IMR-90 (cell line): ENCODE data around the gene STT3A. TPM values are rescaled to one million over a fixed set of nuclear protein-coding genes. Genes with fewer than 3 reads are reported as not detected.

Experiments
- ATAC-seq: fragments of 200-7000 bp; cut with Tn5 transposase; 2 replicates; pipeline ENCODE4 v1.9.1; 2020; ENCODE audit warnings: low read depth, mild to moderate bottlenecking, moderate library complexity
- BruUV-seq: library from RNA; stranded (reverse); fragments of 400-500 nt; replicated peaks from 2 replicates; lab custom pipeline; 2021; lab: Mats Ljungman, UMichigan
- CTCF ChIA-PET: fragments of 300-600 bp; formaldehyde crosslinking; extraction: SDS; loops from one replicate; lab custom pipeline; 2021; ENCODE audit warnings: antibody characterized with exemption; lab: Yijun Ruan, JAX
- POLR2A ChIA-PET: fragments of 300-600 bp; sonication (Branson Sonifier 250); formaldehyde crosslinking; loops from one replicate; lab custom pipeline; 2022; ENCODE audit warnings: antibody characterized with exemption; ENCODE audit not compliant: unreplicated experiment; lab: Charles Lee
- DNase-seq: peaks from one replicate; pipeline ENCODE4 v3.0.0; 2013
- H2AFZ ChIP-seq: replicated peaks from 2 replicates; pipeline ENCODE3; 2013; ENCODE audit warnings: low read length, mild to moderate bottlenecking; ENCODE audit not compliant: poor library complexity
- H2AK5ac ChIP-seq: 2 replicates; pipeline ENCODE4 v1.6.1; 2013; ENCODE audit warnings: low read depth, low read length, inconsistent platforms
- H2AK9ac ChIP-seq: replicated peaks from 2 replicates; pipeline ENCODE3; 2013; ENCODE audit warnings: mild to moderate bottlenecking, low read depth, low read length, moderate library complexity; ENCODE audit not compliant: poor library complexity
- H2BK120ac ChIP-seq: 2 replicates; pipeline ENCODE4 v1.6.1; 2013; ENCODE audit warnings: low read depth, low read length, inconsistent platforms
- H2BK15ac ChIP-seq: 3 replicates; pipeline ENCODE4 v1.6.1; 2013; ENCODE audit warnings: low read depth, low read length, inconsistent platforms
- H2BK20ac ChIP-seq: 2 replicates; pipeline ENCODE4 v1.6.1; 2013; ENCODE audit warnings: low read depth, mild to moderate bottlenecking, inconsistent platforms, low read length, moderate library complexity
- H2BK5ac ChIP-seq: 2 replicates; pipeline ENCODE4 v1.6.1; 2013; ENCODE audit warnings: mild to moderate bottlenecking, low read depth, low read length, inconsistent platforms; ENCODE audit not compliant: poor library complexity, severe bottlenecking
- H3K14ac ChIP-seq: replicated peaks from 2 replicates; pipeline ENCODE4 v1.6.1; 2013; ENCODE audit warnings: low read depth, low read length, inconsistent platforms
- H3K18ac ChIP-seq: 2 replicates; pipeline ENCODE4 v1.6.1; 2013; ENCODE audit warnings: low read depth, low read length, control low read depth
- H3K23ac ChIP-seq: 2 replicates; pipeline ENCODE4 v1.6.1; 2013; ENCODE audit warnings: low read depth, low read length, inconsistent platforms
- H3K27ac ChIP-seq: 2 replicates; pipeline ENCODE4 v1.5.1; 2013; ENCODE audit warnings: mild to moderate bottlenecking, control low read depth, low read length; ENCODE audit not compliant: insufficient read depth
- H3K27me3 ChIP-seq: 2 replicates; pipeline ENCODE4 v1.6.1; 2013; ENCODE audit warnings: low read length; ENCODE audit not compliant: control insufficient read depth, insufficient read depth
- H3K36me3 ChIP-seq: 2 replicates; pipeline ENCODE4 v1.6.1; 2013; ENCODE audit warnings: low read length, mixed read lengths; ENCODE audit not compliant: control insufficient read depth, insufficient read depth
- H3K4ac ChIP-seq: 2 replicates; pipeline ENCODE4 v1.6.1; 2013; ENCODE audit warnings: low read depth, low read length, inconsistent platforms
- H3K4me1 ChIP-seq: 2 replicates; pipeline ENCODE4 v1.6.1; 2013; ENCODE audit warnings: low read length, mixed read lengths; ENCODE audit not compliant: control insufficient read depth, insufficient read depth
- H3K4me2 ChIP-seq: 2 replicates; pipeline ENCODE4 v1.6.1; 2013; ENCODE audit warnings: low read depth, mild to moderate bottlenecking, control low read depth, low read length, moderate library complexity
- H3K4me3 ChIP-seq: 2 replicates; pipeline ENCODE4 v1.5.1; 2013; ENCODE audit warnings: low read depth, mild to moderate bottlenecking, control low read depth, low read length, moderate library complexity; ENCODE audit not compliant: insufficient read depth
- H3K56ac ChIP-seq: 2 replicates; pipeline ENCODE4 v1.6.1; 2013; ENCODE audit warnings: low read length, inconsistent platforms; ENCODE audit not compliant: insufficient read depth; ENCODE audit errors: extremely low read depth
- H3K79me1 ChIP-seq, 2 experiments: 2 replicates each; pipeline ENCODE4 v1.6.1; 2013; ENCODE audit warnings: low read length in 2 of 2, inconsistent platforms in 1 of 2, low read depth in 1 of 2
- H3K9ac ChIP-seq: 2 replicates; pipeline ENCODE4 v1.6.1; 2013; ENCODE audit warnings: low read depth, low read length, control low read depth
- H3K9me1 ChIP-seq: 2 replicates; pipeline ENCODE4 v1.6.1; 2013; ENCODE audit warnings: low read length, inconsistent platforms; ENCODE audit not compliant: insufficient read depth
- H3K9me3 ChIP-seq: 2 replicates; pipeline ENCODE4 v1.6.1; 2013; ENCODE audit warnings: low read length; ENCODE audit not compliant: control insufficient read depth, insufficient read depth
- H4K20me1 ChIP-seq: 2 replicates; pipeline ENCODE4 v1.6.1; 2013; ENCODE audit warnings: low read length, inconsistent platforms; ENCODE audit not compliant: insufficient read depth
- H4K5ac ChIP-seq: 2 replicates; pipeline ENCODE4 v1.6.1; 2013; ENCODE audit warnings: mild to moderate bottlenecking, low read depth, low read length, control low read depth
- H4K8ac ChIP-seq, 2 experiments: 2 replicates each; pipeline ENCODE4 v1.6.1; 2013; ENCODE audit warnings: low read depth in 2 of 2, low read length in 2 of 2, control low read depth in 1 of 2, inconsistent platforms in 1 of 2
- H4K91ac ChIP-seq: 2 replicates; pipeline ENCODE4 v1.6.1; 2013; ENCODE audit warnings: low read depth, low read length, inconsistent platforms; ENCODE audit not compliant: insufficient read depth
- CEBPB ChIP-seq: IDR thresholded peaks from 2 replicates; pipeline ENCODE4 v1.6.1; 2012; ENCODE audit warnings: low read depth, low read length, improper control_type of control experiment
- CHD1 ChIP-seq: IDR thresholded peaks from 2 replicates; pipeline ENCODE4 v1.6.1; 2012; ENCODE audit warnings: low read depth, low read length, improper control_type of control experiment
- MAZ ChIP-seq: IDR thresholded peaks from 2 replicates; pipeline ENCODE4 v1.6.1; 2012; ENCODE audit warnings: low read depth, mild to moderate bottlenecking, low read length, improper control_type of control experiment, moderate library complexity, borderline replicate concordance
- MXI1 ChIP-seq: IDR thresholded peaks from 2 replicates; pipeline ENCODE4 v1.6.1; 2012; ENCODE audit warnings: low read depth, mild to moderate bottlenecking, low read length, moderate library complexity, borderline replicate concordance
- POLR2A ChIP-seq: IDR thresholded peaks from 2 replicates; pipeline ENCODE4 v1.6.1; 2012; ENCODE audit warnings: mild to moderate bottlenecking, low read depth, low read length
- RCOR1 ChIP-seq: IDR thresholded peaks from 2 replicates; pipeline ENCODE4 v1.6.1; 2012; ENCODE audit warnings: mild to moderate bottlenecking, low read length, improper control_type of control experiment; ENCODE audit not compliant: insufficient replicate concordance
- WGBS, 2 experiments: methylation state at CpG; one replicate each; pipeline versions ENCODE4 v1.1.5 to v1.1.7; 2013; ENCODE audit warnings: missing lambda C conversion rate in 2 of 2; ENCODE audit not compliant: insufficient read length in 1 of 2; ENCODE audit errors: extremely low coverage in 2 of 2; 5-methylcytosine and 5-hydroxymethylcytosine counted together
- dilution Hi-C: fragments of 300-500 bp; cut with HindIII; formaldehyde crosslinking; loops from one replicate; pipeline ENCODE4 v1.14.3; 2018; ENCODE audit warnings: low sequenced_read_pairs; ENCODE audit not compliant: unreplicated experiment
- in situ Hi-C: fragments of 300-500 bp; cut with MboI; formaldehyde crosslinking; loops from 3 replicates; pipeline ENCODE4 v1.14.3; 2019; ENCODE audit warnings: low sequenced_read_pairs, inconsistent platforms, mixed read lengths
- intact Hi-C: fragments of 100-400 bp; cut with micrococcal nuclease; formaldehyde crosslinking; loops from 2 replicates; pipeline ENCODE4 v1.10.0; 2022
- polyA plus RNA-seq, 3 experiments: library from polyadenylated mRNA; depleted of rRNA; stranded (reverse); fragments of >200 nt; gene quantifications; 2 replicates each; pipeline ENCODE4 v1.2.3, GENCODE V29; 2012; ENCODE audit warnings: low replicate concordance in 1 of 3
- total RNA-seq: library from RNA; depleted of rRNA; stranded (reverse); fragments of >200 nt; gene quantifications from 2 replicates; pipeline ENCODE4 v1.2.3, GENCODE V29; 2012
- TF ChIP-seq, protein P1 (sequence below): fragments of 150-350 bp; IDR thresholded peaks from 2 replicates; pipeline ENCODE4 v1.6.1; 2016; ENCODE audit warnings: low read depth, mild to moderate bottlenecking, low read length, moderate library complexity, borderline replicate concordance
- TF ChIP-seq, protein P2 (sequence below): fragments of 150-350 bp; IDR thresholded peaks from 2 replicates; pipeline ENCODE4 v1.6.1; 2017; ENCODE audit warnings: mild to moderate bottlenecking, antibody characterized with exemption, low read length, low read depth

Gene STT3A
- total and polyA plus RNA-seq, 2 of the 4 experiments (the other 2 are of a cell fraction): 180 to 387 TPM

DNA sequence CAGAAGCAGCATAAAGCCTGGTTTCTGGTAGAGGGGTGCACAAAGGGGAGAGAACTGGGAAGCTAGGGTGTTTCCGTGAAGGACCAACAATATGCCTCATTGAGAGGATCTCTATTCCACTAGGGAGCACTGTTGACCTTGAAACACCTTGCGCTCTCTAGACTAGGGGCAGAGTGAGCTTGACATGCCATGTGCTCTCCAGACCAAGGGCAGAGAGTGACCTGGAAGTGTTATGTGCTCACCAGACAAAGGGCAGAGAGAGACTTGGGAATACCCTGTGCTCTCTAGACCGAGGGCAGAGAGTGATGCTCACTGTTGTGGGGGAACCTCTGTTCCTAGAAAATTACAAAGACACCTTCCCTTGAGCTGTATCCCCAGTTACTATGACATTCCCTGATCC, 38.6 kb upstream of the STT3A start:
- no peaks in the 10 kb centered on the region for H3K36me3 ChIP-seq
- no TSS peak for BruUV-seq
- no peak overlapping the region for H3K18ac ChIP-seq
- in situ Hi-C loops: no loop called here
- no peak overlapping the region for H2AK5ac ChIP-seq
- H2AK9ac ChIP-seq: no peak overlapping the region
- ChIA-PET CTCF (no interaction called here), POLR2A (no interaction called here)
- H3K4me3 ChIP-seq: no peak overlapping the region
- no peaks in the 10 kb centered on the region for H3K4me1 ChIP-seq
- H3K4ac ChIP-seq: no peak overlapping the region
- H4K20me1 ChIP-seq: no peaks in the 10 kb centered on the region
- no peak overlapping the region for H2BK15ac ChIP-seq
- dilution Hi-C loops: no loop called here
- no peak overlapping the region for H2BK120ac ChIP-seq
- H2BK5ac ChIP-seq: no peak overlapping the region
- H3K27ac ChIP-seq: no peak overlapping the region
- no peak overlapping the region for H3K14ac ChIP-seq
- no peak overlapping the region for H3K9ac ChIP-seq
- no peak overlapping the region for H4K91ac ChIP-seq
- H3K23ac ChIP-seq: no peak overlapping the region
- H3K27me3 ChIP-seq: no peaks in the 10 kb centered on the region
- ATAC-seq (no peak), DNase-seq (no peak)
- no peak overlapping the region for H4K8ac ChIP-seq
- H3K4me2 ChIP-seq: no peak overlapping the region
- intact Hi-C loops: no loop called here
- peaks cover 17% of the 10 kb centered on the region for H3K9me3 ChIP-seq
- H2AFZ ChIP-seq: no peak overlapping the region
- H2BK20ac ChIP-seq: no peak overlapping the region
- H3K9me1 ChIP-seq: no peaks in the 10 kb centered on the region
- TF ChIP-seq, protein P1, sequence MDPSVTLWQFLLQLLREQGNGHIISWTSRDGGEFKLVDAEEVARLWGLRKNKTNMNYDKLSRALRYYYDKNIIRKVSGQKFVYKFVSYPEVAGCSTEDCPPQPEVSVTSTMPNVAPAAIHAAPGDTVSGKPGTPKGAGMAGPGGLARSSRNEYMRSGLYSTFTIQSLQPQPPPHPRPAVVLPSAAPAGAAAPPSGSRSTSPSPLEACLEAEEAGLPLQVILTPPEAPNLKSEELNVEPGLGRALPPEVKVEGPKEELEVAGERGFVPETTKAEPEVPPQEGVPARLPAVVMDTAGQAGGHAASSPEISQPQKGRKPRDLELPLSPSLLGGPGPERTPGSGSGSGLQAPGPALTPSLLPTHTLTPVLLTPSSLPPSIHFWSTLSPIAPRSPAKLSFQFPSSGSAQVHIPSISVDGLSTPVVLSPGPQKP: no peak
- no peak for TF ChIP-seq MXI1
- no peak for TF ChIP-seq MAZ
- TF ChIP-seq CHD1: no peak
- TF ChIP-seq, protein P2, sequence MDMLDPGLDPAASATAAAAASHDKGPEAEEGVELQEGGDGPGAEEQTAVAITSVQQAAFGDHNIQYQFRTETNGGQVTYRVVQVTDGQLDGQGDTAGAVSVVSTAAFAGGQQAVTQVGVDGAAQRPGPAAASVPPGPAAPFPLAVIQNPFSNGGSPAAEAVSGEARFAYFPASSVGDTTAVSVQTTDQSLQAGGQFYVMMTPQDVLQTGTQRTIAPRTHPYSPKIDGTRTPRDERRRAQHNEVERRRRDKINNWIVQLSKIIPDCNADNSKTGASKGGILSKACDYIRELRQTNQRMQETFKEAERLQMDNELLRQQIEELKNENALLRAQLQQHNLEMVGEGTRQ: no peak
- no peak for TF ChIP-seq CEBPB
- no peak for TF ChIP-seq RCOR1
- TF ChIP-seq POLR2A: no peak
- no CpG with 5 or more reads among the region's 3 CpGs for WGBS, 2 experiments
- H3K79me1 ChIP-seq: no peaks in the 10 kb centered on the region
- no peak overlapping the region for H3K56ac ChIP-seq
- no peak overlapping the region for H4K5ac ChIP-seq
